ENCODE data around the gene CCDC102B.
"Not testable (repeated sequence)": the region's sequence is repeated elsewhere in the genome, so short reads cannot be mapped to it uniquely, and the experiment has no call there.

Gene CCDC102B

GRCh38 chr18:68972176-68972575 lies 174.3 kb downstream of the CCDC102B start:
- DNase-seq (ENCODE audit: low read depth, low spot score) = no peak

GRCh38 chr18:68979737-68980136 lies 181.9 kb downstream of the CCDC102B start:
- DNase-seq (ENCODE audit: low read depth, low spot score) = no peak

DNA sequence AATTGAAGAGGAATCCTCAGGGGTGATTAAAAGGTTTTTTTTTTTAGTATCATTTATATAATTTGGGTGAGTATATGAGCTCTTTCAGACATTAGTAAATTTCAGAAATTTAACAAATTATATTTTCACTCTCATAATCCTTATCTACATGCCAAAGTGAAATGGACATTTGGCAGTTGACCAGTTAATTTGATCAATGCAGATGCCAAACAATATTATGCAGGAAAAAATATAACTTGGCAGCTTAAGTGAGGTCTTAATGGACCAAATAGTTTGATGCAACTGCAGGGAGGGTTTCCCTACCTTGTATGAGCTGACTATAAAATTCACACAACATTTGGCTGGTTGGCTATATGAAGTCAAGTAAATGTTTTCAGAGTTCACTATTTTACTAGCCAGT lies 185.2 kb downstream of the CCDC102B start:
- DNase-seq (ENCODE audit: low read depth, low spot score) = no peak

- no peak for DNase-seq (ENCODE audit: low read depth, low spot score)
Measured at GRCh38 chr18:68984342-68984741, 186.5 kb downstream of the CCDC102B start.

- DNase-seq (ENCODE audit: low read depth, low spot score) = no peak
Measured at GRCh38 chr18:68985172-68985820, 187.4 kb downstream of the CCDC102B start.

DNA sequence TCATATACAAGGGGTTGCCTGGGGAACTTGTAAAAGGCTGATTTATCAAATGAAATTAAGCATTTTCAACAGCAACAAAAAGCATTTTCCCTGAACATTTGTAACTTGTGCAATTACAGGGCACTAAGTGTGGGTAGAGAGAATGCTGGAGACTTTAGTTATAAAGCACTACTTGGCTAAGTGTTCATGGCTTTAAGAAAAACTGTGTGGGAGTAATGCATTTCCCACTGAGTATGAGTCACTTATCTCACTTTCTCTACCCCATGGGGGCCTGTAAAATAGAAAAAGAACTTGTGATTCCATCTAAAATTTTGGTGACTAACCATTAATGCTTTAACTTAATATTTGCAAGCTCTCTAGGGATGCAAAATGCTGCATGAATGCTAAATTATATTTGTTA lies 193.4 kb downstream of the CCDC102B start:
- DNase-seq (ENCODE audit: low read depth, low spot score) = peak; percentile 20

DNA sequence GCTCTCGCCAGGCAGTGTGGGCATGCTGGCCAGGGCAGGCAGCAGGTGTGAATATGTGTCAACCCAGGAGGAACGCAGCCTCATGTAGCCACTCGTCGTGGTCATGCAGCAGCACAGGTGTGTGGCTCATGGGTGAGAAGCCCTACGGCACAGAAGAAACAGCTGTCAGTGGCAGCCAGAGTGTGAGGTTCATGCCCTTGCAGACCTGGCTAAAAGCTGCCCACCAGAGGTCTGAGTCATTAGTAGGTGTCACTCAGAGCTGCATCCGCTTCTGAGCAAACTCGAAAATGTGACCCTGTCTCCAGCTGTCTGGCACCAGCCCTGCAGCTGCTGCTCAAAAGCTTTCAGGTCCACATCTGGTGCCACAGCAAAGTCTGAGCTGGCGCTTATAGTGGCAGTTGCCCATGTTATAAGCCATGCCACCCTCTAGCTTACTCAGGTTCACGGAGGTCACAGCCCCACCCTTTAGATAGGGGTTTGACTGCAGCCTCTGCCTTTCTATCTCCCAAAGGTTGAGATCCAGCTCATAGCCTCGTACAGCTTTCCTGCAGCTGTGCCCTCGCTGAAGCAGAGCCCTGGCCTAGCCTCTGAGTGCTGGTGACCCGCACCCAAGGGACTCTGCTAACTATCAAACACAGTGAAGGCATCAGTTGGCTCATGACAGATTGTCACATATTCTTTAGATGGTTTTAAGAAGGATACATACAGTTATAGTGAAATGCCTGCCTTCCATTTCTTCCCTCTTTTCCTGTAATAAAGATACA lies 195.0 kb downstream of the CCDC102B start:
- no peak for DNase-seq (ENCODE audit: low read depth, low spot score)

DNA sequence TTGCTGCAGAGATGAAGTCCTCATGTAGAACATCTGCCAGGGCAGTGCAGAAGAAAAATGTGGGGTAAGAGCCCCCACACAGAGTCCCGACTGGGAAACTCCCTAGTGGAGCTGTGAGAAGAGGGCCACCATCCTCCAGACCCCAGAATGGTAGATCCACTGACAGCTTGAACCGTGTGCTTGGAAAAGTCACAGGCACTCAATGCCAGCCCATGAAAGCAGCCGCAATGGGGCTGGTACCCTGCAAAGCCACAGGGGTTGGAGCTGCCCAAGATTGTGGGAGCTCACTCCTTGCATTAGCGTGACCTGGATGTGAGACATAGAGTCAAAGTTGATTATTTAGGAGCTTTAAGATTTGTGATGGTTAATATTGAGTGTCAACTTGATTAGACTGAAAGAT lies 197.8 kb downstream of the CCDC102B start:
- no peak for DNase-seq (ENCODE audit: low read depth, low spot score)

GRCh38 chr18:68997845-68998244 lies 200.0 kb downstream of the CCDC102B start:
- peak; percentile 20 for DNase-seq (ENCODE audit: low read depth, low spot score)

DNA sequence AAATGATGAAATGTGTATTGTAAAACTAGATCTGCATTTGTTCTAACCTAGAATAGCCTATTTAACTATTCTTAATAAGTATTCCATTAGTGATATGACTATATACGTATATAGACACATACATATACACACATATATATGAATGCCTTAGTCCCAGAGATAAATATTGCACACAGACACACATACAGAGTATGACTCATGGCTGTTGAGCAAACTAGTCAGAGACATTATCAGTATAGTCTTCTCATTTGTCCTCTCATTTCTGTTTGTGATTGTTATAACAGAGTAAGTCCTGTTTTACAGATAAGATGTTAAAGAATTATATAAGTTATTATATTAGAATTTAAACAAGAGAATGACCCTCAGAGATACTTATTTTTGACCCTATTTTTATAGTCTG lies 202.5 kb downstream of the CCDC102B start:
- DNase-seq (ENCODE audit: low read depth, low spot score) = no peak

- no peak for DNase-seq (ENCODE audit: low read depth, low spot score)
Measured at GRCh38 chr18:69002233-69002632, 204.4 kb downstream of the CCDC102B start.

DNA sequence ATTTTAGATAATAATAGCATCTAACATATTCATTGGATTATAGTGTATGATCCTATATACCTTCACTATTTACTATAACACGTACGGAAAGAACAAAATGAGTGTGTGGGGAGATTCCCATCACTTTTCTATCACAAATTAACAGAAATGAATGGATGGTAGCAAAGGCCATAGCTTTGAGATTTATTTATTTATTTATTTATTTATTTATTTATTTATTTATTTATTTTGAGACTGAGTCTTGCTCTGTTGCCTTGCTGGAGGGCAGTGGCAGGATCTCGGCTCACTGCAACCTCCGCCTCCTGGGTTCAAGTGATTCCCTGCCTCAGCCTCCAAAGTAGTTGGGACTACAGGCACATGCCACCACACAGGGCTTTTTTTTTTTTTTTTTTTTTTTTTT lies 208.3 kb downstream of the CCDC102B start:
- not testable (repeated sequence) for DNase-seq (ENCODE audit: low read depth, low spot score)

GRCh38 chr18:69008538-69008937 lies 210.7 kb downstream of the CCDC102B start:
- no peak for DNase-seq (ENCODE audit: low read depth, low spot score)

- DNase-seq (ENCODE audit: low read depth, low spot score) = no peak
Measured at GRCh38 chr18:69021211-69021805, 223.4 kb downstream of the CCDC102B start.

DNA sequence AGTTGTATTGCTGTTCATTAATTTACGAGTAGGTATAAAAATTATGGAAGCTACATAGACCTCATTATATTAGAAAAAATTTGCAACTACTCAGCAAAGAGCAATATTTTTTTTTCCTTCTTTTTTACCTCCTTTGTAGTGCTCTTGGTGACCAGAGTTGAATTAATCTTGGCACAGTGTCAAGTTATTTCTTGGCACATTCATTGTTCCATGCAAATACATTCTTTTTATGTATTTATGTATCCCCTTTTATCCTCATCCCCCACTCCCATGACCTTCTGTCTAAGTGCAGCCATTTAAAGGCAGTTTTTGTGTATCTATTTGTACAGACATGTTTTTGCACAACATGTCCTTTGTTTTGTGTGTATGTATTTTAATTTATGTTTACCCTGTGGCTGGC lies 224.5 kb downstream of the CCDC102B start:
- no peak for DNase-seq (ENCODE audit: low read depth, low spot score)

- DNase-seq (ENCODE audit: low read depth, low spot score) = no peak
Measured at GRCh38 chr18:69031571-69031970, 233.7 kb downstream of the CCDC102B start.

DNA sequence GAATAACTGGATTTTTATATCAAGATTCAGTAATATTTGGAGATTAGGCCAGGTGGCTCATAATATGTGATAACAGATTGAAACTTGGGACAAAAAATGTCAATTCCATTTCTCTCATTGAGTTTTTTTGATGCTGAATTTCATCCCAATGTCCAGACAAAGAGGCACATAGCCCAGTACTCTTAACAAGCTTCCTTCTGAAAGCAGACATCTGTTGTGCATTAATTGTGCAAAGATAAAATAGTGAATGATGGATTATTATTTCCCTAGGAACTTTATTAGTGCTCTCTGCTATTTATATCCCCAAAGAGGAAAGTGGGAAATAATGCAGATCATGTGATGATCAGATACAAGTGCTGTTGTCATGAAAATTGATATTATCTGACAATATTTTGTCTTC lies 234.1 kb downstream of the CCDC102B start:
- no peak for DNase-seq (ENCODE audit: low read depth, low spot score)

DNA sequence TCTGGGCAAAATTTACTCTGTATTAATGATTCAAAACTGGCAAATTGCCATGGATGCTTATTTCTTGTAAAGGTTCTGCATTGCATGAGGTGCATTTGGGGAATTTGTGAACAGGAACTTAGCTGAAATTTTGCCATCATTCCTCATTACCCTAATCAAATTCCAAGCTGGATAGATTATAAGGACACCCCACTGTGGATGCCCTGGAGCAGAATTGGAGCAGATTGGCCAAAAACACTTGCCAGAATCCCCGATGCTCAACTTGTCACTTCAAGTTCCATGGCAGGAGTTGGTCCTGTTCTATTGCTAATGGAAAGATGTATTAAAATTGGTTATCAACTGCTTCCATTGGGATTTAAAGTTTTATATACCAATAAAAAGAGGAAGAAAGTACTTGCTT lies 237.9 kb downstream of the CCDC102B start:
- no peak for DNase-seq (ENCODE audit: low read depth, low spot score)

DNA sequence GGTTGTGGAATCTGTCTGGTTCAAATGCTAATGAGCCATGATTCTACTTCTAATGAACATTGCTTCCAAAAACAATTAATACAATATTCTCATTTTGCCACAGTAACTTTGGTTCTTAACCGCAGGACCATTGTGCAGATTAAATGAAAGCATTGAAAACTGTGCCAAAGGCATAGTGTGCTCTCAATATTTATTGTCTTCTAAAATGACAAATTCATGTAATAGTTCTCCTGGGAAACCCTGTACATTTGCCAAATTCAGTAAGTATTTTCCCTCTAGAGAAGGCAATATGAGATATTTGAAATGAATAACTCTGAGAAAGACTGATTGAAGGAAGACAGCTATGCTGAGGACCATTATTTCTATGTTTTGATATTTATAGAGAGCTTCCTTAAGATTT lies 246.3 kb downstream of the CCDC102B start:
- no peak for DNase-seq (ENCODE audit: low read depth, low spot score)

GRCh38 chr18:69064063-69064462 lies 266.2 kb downstream of the CCDC102B start:
- no peak for DNase-seq (ENCODE audit: low read depth, low spot score)

DNA sequence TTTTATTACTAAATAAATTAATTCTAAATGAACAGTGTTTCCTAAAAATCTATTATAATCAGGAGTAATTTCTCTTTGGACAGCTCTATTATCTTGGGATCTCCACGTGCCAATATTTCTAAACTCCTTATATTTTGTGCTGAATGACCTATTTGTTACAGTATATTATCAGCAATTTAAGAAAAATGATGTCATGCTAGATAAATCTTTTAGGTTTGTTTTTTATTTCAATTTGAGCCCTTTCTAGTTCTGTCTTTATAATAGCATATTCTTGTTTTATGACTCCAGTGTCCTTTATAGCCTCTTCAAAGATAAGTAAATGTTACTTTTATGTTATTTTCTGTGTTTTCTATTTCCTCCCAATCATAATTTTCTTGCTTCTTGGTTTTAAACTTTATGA lies 269.2 kb downstream of the CCDC102B start:
- DNase-seq (ENCODE audit: low read depth, low spot score) = no peak

DNA sequence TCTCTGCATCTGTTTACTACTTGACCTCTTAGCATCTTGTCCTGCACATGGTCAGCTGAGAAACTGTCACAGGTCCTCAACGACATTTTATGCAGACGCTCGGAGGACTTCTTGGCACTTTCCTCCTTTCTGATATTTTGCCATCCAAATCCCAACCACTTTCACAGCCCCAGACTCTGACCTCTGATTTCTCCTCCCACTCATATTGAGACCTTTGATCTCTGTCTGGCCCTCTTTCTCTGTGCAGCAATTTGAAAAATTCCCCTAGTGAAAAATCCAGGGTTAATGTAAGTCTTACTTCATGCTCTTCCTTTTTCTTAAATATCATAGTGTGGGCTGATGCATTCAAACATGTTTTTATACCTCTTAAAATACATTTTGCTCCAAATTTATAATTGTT lies 273.8 kb downstream of the CCDC102B start:
- no peak for DNase-seq (ENCODE audit: low read depth, low spot score)

DNA sequence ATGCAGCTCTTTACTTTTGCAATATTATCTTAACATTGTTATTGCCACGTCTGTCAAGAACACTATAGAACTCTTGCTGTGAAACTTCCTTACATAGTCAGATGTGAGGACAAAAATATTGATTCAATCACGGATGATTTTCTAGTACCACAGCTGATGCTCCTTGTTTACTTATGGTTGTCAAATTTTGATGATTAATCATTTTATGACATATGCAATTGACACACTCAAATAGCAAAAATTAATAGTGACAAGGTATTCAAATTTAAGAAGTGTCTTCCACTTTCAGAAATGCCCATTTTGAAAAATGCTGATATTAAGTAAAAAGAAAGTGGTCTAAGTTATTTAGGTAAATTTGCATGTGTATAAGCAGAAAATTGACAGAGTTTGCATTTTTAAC lies 284.0 kb downstream of the CCDC102B start:
- no peak for DNase-seq (ENCODE audit: low read depth, low spot score)
